Type B pancreatic cell (in vitro differentiated cells): ENCODE measurements around the gene CDH3. TPM values are rescaled to one million over a fixed set of nuclear protein-coding genes. Genes with fewer than 3 reads are reported as not detected.

Source experiments
- DNase-seq: peaks from one replicate; pipeline ENCODE4 v3.0.0; 2021; ENCODE audit warnings: mixed read lengths; ENCODE audit not compliant: unreplicated experiment; ENCODE audit errors: extremely low spot score
- H3K27ac Mint-ChIP-seq: 2 replicates; pipeline ENCODE4 v1.8.0; 2021; ENCODE audit warnings: mild to moderate bottlenecking, mixed read lengths
- H3K27me3 Mint-ChIP-seq: 2 replicates; pipeline ENCODE4 v1.8.0; 2021; ENCODE audit warnings: mixed read lengths
- H3K36me3 Mint-ChIP-seq: 2 replicates; pipeline ENCODE4 v1.8.0; 2021; ENCODE audit warnings: mixed read lengths
- H3K4me1 Mint-ChIP-seq: one replicate; pipeline ENCODE4 v1.8.0; 2021; ENCODE audit warnings: mixed read lengths; ENCODE audit not compliant: unreplicated experiment
- H3K4me3 Mint-ChIP-seq: 2 replicates; pipeline ENCODE4 v1.8.0; 2021; ENCODE audit warnings: mild to moderate bottlenecking, mixed read lengths
- H3K9me3 Mint-ChIP-seq: 2 replicates; pipeline ENCODE4 v1.8.0; 2021; ENCODE audit warnings: mixed read lengths
- total RNA-seq: library from RNA; stranded (reverse); gene quantifications from 2 replicates; pipeline ENCODE4 v1.2.1, GENCODE V29; 2021; ENCODE audit warnings: low replicate concordance
- TF ChIP-seq, protein P1 (sequence below): fragments of 200-600 bp; sonication (generic); conservative IDR thresholded peaks from 2 replicates; pipeline ENCODE4 v1.5.0; 2021; ENCODE audit warnings: antibody characterized with exemption, mild to moderate bottlenecking

Gene CDH3
- total RNA-seq, 1 donor from 2014 or later = 35.5 TPM

DNA sequence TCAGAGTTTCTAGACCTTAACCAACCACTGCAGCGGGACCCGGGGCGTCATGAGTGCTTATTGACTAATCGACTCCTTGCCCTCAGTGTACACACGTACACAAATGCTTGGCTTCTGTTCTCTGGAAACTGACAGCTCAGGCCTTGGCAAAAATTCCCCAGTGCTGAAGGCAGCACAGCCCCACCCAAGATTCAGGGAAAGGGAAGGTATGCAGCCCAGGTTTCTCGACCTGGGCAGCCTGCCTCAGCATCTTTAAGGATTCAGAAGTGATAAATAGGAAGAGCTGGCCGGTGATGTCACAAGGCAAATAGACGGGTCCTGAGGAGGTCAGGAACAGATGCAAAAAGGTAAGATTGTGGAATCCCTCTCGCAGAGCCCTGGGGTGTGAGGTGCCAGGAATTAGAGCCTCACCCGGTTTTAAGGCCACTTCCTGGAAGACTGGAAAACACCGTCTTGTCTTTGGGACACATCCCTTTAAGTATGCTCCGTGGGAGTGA lies 9.0 kb upstream of the CDH3 start:
- TF ChIP-seq, protein P1, sequence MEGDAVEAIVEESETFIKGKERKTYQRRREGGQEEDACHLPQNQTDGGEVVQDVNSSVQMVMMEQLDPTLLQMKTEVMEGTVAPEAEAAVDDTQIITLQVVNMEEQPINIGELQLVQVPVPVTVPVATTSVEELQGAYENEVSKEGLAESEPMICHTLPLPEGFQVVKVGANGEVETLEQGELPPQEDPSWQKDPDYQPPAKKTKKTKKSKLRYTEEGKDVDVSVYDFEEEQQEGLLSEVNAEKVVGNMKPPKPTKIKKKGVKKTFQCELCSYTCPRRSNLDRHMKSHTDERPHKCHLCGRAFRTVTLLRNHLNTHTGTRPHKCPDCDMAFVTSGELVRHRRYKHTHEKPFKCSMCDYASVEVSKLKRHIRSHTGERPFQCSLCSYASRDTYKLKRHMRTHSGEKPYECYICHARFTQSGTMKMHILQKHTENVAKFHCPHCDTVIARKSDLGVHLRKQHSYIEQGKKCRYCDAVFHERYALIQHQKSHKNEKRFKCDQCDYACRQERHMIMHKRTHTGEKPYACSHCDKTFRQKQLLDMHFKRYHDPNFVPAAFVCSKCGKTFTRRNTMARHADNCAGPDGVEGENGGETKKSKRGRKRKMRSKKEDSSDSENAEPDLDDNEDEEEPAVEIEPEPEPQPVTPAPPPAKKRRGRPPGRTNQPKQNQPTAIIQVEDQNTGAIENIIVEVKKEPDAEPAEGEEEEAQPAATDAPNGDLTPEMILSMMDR = no peak
- Mint-ChIP-seq H3K9me3 (no peaks in the 10 kb centered on the region), H3K4me3 (no peak overlapping the region), H3K27ac (peak overlapping the region; percentile 51), H3K4me1 (peaks cover 10% of the 10 kb centered on the region), H3K27me3 (peaks cover 3% of the 10 kb centered on the region), H3K36me3 (no peaks in the 10 kb centered on the region)
- no peak for DNase-seq

DNA sequence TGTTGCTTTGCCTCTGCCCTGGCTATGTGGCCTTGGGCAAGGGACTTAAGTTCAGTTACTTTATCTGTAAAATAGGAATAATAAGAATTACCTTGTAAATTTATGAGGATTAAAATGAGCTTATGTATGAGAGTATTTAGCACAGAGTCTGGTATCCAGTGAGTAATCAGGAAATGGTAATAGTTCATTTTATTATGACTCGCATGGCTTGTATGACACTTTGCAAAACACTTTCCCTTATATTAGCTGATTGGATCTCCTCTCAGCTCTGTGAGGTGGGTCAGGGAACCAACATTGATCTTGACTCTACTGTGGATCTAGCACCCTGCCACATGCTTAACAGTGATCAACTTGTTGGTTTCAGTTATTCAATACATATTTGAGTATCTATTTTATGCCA lies 8.3 kb upstream of the CDH3 start:
- Mint-ChIP-seq H3K27me3 (no peaks in the 10 kb centered on the region), H3K9me3 (no peaks in the 10 kb centered on the region), H3K27ac (no peak overlapping the region), H3K4me1 (peaks cover 11% of the 10 kb centered on the region), H3K4me3 (no peak overlapping the region), H3K36me3 (no peaks in the 10 kb centered on the region)
- TF ChIP-seq, protein P1 = no peak
- no peak for DNase-seq

DNA sequence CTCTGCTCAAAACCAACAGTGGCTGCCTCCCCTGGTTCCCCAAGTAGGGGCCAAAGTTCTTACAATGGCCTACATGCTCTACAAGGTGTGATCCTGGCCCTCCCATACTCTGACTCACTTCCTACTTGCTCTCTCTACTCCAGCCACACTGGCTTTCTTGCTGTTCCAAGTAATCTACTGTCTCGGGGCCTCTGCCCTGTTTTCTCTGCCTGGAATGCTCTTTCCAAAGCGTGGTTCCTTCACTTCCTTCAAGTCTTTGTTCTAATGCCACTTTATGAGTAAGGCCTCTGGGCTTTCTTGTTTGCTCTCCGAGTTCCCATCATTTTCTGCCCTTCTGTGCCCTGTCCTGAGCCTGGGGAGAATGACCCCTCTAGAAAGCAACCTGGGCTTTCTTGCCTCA lies 4.1 kb upstream of the CDH3 start:
- TF ChIP-seq, protein P1 = no peak
- DNase-seq = no peak

DNA sequence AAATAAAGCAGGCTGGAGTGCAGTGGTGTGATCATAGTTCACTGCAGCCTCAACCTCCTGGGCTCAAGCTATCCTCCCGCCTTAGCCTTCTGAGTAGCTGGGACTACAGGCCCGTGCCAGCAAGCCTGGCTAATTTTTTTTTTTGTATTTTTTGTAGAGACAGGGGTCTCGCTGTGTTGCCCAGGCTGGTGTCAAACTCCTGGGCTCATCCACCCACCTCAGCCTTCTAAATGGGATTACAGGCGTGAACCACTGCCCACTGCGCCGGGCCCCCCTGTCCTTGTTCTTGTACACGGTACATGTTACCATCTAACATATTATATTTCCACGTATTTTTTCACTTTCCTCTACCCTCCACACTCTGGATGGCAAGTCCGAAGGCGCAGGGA lies 3.1 kb upstream of the CDH3 start:
- H3K36me3 Mint-ChIP-seq = no peaks in the 10 kb centered on the region
- no peak for DNase-seq
- peaks cover 19% of the 10 kb centered on the region for H3K27me3 Mint-ChIP-seq
- H3K4me1 Mint-ChIP-seq = peaks cover 16% of the 10 kb centered on the region
- H3K4me3 Mint-ChIP-seq = peak overlapping the region; percentile 82
- H3K9me3 Mint-ChIP-seq = no peaks in the 10 kb centered on the region
- H3K27ac Mint-ChIP-seq = no peak overlapping the region
- TF ChIP-seq, protein P1 = no peak

More for the DNA sequence above, 4.1 kb upstream of the CDH3 start:
- no peaks in the 10 kb centered on the region for H3K9me3 Mint-ChIP-seq
- peaks cover 20% of the 10 kb centered on the region for H3K4me1 Mint-ChIP-seq
- H3K27ac Mint-ChIP-seq = peak overlapping the region; percentile 25
- no peak overlapping the region for H3K4me3 Mint-ChIP-seq
- H3K27me3 Mint-ChIP-seq = peaks cover 19% of the 10 kb centered on the region
- H3K36me3 Mint-ChIP-seq = no peaks in the 10 kb centered on the region

DNA sequence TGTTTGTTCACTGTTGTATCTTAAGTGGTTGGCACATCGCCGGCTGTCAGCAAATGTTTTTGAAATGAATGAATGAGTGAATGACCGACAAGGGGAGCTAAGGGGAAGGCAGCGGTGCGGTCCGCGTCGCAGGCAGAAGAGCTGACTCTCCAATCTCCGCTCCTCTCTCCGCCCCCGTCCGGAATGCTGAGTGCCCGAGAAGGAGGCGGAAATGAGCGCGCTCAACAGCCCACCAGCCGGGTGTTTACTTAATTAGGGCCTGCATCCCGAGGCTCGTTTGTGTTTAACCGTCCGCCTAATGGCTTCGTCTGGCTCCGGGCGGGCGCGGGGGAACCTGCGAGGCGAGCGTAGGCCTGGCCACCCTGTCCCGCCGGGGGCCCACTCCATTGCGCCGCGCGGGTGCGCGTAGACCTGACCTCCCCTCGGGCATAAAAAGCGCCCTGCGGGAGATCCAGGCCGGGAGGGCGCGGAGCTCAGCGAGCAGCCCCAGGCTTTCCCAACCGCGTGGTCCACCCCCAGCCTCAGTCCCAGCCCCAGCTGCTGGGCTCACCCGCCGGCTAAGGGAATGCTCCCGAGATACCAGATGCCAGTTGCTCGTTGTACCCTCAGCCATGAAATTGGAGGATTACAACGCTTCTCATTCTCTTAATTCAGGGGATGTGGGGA lies 2.5 kb upstream of the CDH3 start:
- no peaks in the 10 kb centered on the region for H3K9me3 Mint-ChIP-seq
- H3K4me3 Mint-ChIP-seq = peak overlapping the region; percentile 82
- no peak overlapping the region for H3K27ac Mint-ChIP-seq

More for the DNA sequence above, 2.5 kb upstream of the CDH3 start:
- Mint-ChIP-seq H3K36me3 (no peaks in the 10 kb centered on the region), H3K27me3 (peaks cover 20% of the 10 kb centered on the region), H3K4me1 (peaks cover 16% of the 10 kb centered on the region)
- TF ChIP-seq, protein P1 = no peak
- no peak for DNase-seq
